H1 (cell line): ENCODE measurements around the gene ISG20L2. TPM values are rescaled to one million over a fixed set of nuclear protein-coding genes. Genes with fewer than 3 reads are reported as not detected.

ENCODE experiments used
- ASH2L ChIP-seq: fragments of 200-600, 300-600 bp; sonication (generic); IDR thresholded peaks from one replicate; pipeline ENCODE4 v1.7.1; 2017; ENCODE audit warnings: low read length
- ATF3 ChIP-seq: IDR thresholded peaks from 2 replicates; pipeline ENCODE4 v1.6.1; 2011; ENCODE audit warnings: low read depth, mild to moderate bottlenecking, low read length; ENCODE audit not compliant: insufficient read depth
- BACH1 ChIP-seq: IDR thresholded peaks from 2 replicates; pipeline ENCODE4 v1.6.1; 2012; ENCODE audit warnings: low read length, improper control_type of control experiment
- BRCA1 ChIP-seq: IDR thresholded peaks from 2 replicates; pipeline ENCODE4 v1.6.1; 2012; ENCODE audit warnings: low read depth, low read length, improper control_type of control experiment
- CBX8 ChIP-seq: fragments of 300-800, 300-1000 bp; sonication (generic); IDR thresholded peaks from 2 replicates; pipeline ENCODE4 v1.7.1; 2016; ENCODE audit warnings: low read depth, low read length, borderline replicate concordance
- CHD2 ChIP-seq: IDR thresholded peaks from 2 replicates; pipeline ENCODE4 v1.6.1; 2012; ENCODE audit warnings: low read length, improper control_type of control experiment
- CTBP2 ChIP-seq: IDR thresholded peaks from 2 replicates; pipeline ENCODE4 v1.7.0; 2011; ENCODE audit warnings: borderline replicate concordance, mild to moderate bottlenecking, moderate library complexity, mixed read lengths, low read length; ENCODE audit not compliant: insufficient read depth, insufficient read length
- FOSL1 ChIP-seq: IDR thresholded peaks from 2 replicates; pipeline ENCODE4 v1.6.1; 2011; ENCODE audit warnings: mild to moderate bottlenecking, low read depth, low read length, moderate library complexity; ENCODE audit not compliant: insufficient read depth
- GABPA ChIP-seq: IDR thresholded peaks from 2 replicates; pipeline ENCODE4 v1.6.1; 2011; ENCODE audit warnings: mild to moderate bottlenecking, low read length, moderate library complexity, borderline replicate concordance; ENCODE audit not compliant: insufficient read depth
- HDAC2 ChIP-seq, 2 experiments: fragments of 300-600 bp in 1 of 2; sonication (generic) in 1 of 2; IDR thresholded peaks; 2 replicates each; pipeline ENCODE4 v1.6.1; 2011 to 2012; ENCODE audit warnings: low read depth in 2 of 2, low read length in 2 of 2, mild to moderate bottlenecking in 2 of 2, moderate library complexity in 2 of 2, borderline replicate concordance in 1 of 2, inconsistent platforms in 1 of 2
- JUN ChIP-seq: IDR thresholded peaks from 2 replicates; pipeline ENCODE4 v1.6.1; 2011; ENCODE audit warnings: low read depth, mild to moderate bottlenecking, improper control_type of control experiment, low read length
- JUND ChIP-seq: IDR thresholded peaks from 2 replicates; pipeline ENCODE4 v1.6.1; 2011; ENCODE audit warnings: mild to moderate bottlenecking, improper control_type of control experiment, low read length
- KDM4A ChIP-seq: IDR thresholded peaks from one replicate; pipeline ENCODE4 v1.7.1; 2012; ENCODE audit warnings: low read depth, mild to moderate bottlenecking, moderate library complexity, low read length, inconsistent platforms; ENCODE audit not compliant: severe bottlenecking
- NANOG ChIP-seq: IDR thresholded peaks from 2 replicates; pipeline ENCODE4 v1.6.1; 2011; ENCODE audit warnings: low read length, low read depth, mild to moderate bottlenecking, inconsistent platforms; ENCODE audit not compliant: insufficient read depth, poor library complexity, severe bottlenecking
- NRF1 ChIP-seq: IDR thresholded peaks from 2 replicates; pipeline ENCODE4 v1.6.1; 2011; ENCODE audit warnings: mild to moderate bottlenecking, low read depth, low read length, improper control_type of control experiment
- SIX5 ChIP-seq: IDR thresholded peaks from 2 replicates; pipeline ENCODE4 v1.6.1; 2011; ENCODE audit warnings: mild to moderate bottlenecking, low read depth, low read length
- SP4 ChIP-seq: IDR thresholded peaks from 2 replicates; pipeline ENCODE4 v1.6.1; 2012; ENCODE audit warnings: low read length, inconsistent platforms
- SRF ChIP-seq: IDR thresholded peaks from 2 replicates; pipeline ENCODE4 v1.6.1; 2011; ENCODE audit warnings: mild to moderate bottlenecking, low read depth, low read length, moderate library complexity
- TAF7 ChIP-seq: optimal IDR thresholded peaks from 2 replicates; pipeline ENCODE3; 2011; ENCODE audit warnings: low read depth, mild to moderate bottlenecking, inconsistent platforms, low read length, moderate library complexity, borderline replicate concordance
- YY1 ChIP-seq: IDR thresholded peaks from 2 replicates; pipeline ENCODE4 v1.6.1; 2011; ENCODE audit warnings: low read depth, mild to moderate bottlenecking, low read length
- ZNF274 ChIP-seq: IDR thresholded peaks from 2 replicates; pipeline ENCODE4 v1.7.0; 2012; ENCODE audit warnings: low read length, borderline replicate concordance; ENCODE audit errors: extremely low read depth
- polyA plus RNA-seq, 7 experiments: library from polyadenylated mRNA; depleted of rRNA in 3 of 7; stranded (reverse) in 5 of 7; unstranded in 2 of 7; fragments of >200 nt in 5 of 7; fragments of 200-250 nt in 2 of 7; gene quantifications; 1 replicate in 5 of 7; 2 replicates in 1 of 7; 4 replicates in 1 of 7; pipeline versions ENCODE4 v1.2.1 to v1.2.3, GENCODE V29; 2011 to 2013; ENCODE audit warnings: missing spikeins in 2 of 7, mixed read lengths in 2 of 7
- total RNA-seq: library from RNA; stranded (reverse); fragmentation: NEBNext Ultra II Directional; extraction: Animal tissue kit (Norgen Biotek cat#: 25700); gene quantifications from 2 replicates; pipeline ENCODE4 v1.2.1, GENCODE V29; 2021
- TF ChIP-seq, protein P1 (sequence below): IDR thresholded peaks from 2 replicates; pipeline ENCODE4 v1.6.1; 2012; ENCODE audit warnings: inconsistent platforms

The ISG20L2 gene
- total and polyA plus RNA-seq, 2 of the 8 experiments (the other 6 are each of a cell fraction or from before 2014, with no cell fraction given) = 47.5 to 53.0 TPM

GRCh38 chr1:156740741-156741480, 12.3 kb upstream of the ISG20L2 start, which contains the start of gene MRPL24 (continued):
- TF ChIP-seq CTBP2 (peak; percentile 23), SIX5 (peak; percentile 97), JUN (no peak), NRF1 (peak; percentile 98), JUND (no peak), HDAC2 (IDR thresholded peaks at IDR 0.05; ENCODE audit: borderline replicate concordance in 1 of 2, low read depth in 2 of 2, low read length in 2 of 2) (0 out of 4 replicates have a peak, but pooled peaks of 1 of the 2 experiments have one; percentile 8), CBX8 (no peak), YY1 (peak; percentile 92), KDM4A (no peak), ATF3 (0 out of 2 replicates have a peak, but pooled peaks have one; percentile 2), CHD2 (peak; percentile 72; the same call in 1 of the 2 replicates), TAF7 (peak; percentile 56), SP4 (peak; percentile 59; the same call in 1 of the 2 replicates), ASH2L (peak; percentile 25), GABPA (peak; percentile 98), BRCA1 (no peak), NANOG (peak; percentile 10), ZNF274 (no peak), BACH1 (0 out of 2 replicates have a peak, but pooled peaks have one; percentile 23), SRF (no peak), FOSL1 (no peak)
- TF ChIP-seq, protein P1, sequence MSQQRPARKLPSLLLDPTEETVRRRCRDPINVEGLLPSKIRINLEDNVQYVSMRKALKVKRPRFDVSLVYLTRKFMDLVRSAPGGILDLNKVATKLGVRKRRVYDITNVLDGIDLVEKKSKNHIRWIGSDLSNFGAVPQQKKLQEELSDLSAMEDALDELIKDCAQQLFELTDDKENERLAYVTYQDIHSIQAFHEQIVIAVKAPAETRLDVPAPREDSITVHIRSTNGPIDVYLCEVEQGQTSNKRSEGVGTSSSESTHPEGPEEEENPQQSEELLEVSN = peak; percentile 90
